PC-3 (cell line): ENCODE measurements around the gene KATNBL1. TPM values are rescaled to one million over a fixed set of nuclear protein-coding genes. Genes with fewer than 3 reads are reported as not detected.

ENCODE experiments used
- ATAC-seq: fragments of 200-7000 bp; cut with Tn5 transposase; 2 replicates; pipeline ENCODE4 v1.9.1; 2020; ENCODE audit warnings: mild to moderate bottlenecking, moderate library complexity
- BruUV-seq: library from RNA; stranded (reverse); fragments of 400-500 nt; replicated peaks from 2 replicates; lab custom pipeline; 2021; lab: Mats Ljungman, UMichigan
- CTCF ChIA-PET: fragments of 300-600 bp; sonication (Branson Sonifier 250); formaldehyde crosslinking; loops from one replicate; lab custom pipeline; 2022; ENCODE audit warnings: antibody characterized with exemption; lab: Charles Lee
- POLR2A ChIA-PET: fragments of 300-600 bp; sonication (Branson Sonifier 250); formaldehyde crosslinking; loops from one replicate; lab custom pipeline; 2022; ENCODE audit warnings: antibody characterized with exemption; ENCODE audit not compliant: unreplicated experiment; lab: Charles Lee
- DNase-seq: peaks from one replicate; pipeline ENCODE4 v3.0.0-alpha.2; 2015
- H2AFZ ChIP-seq: fragments of 300-600 bp; sonication (generic); 2 replicates; pipeline ENCODE4 v1.6.0; 2016; ENCODE audit warnings: antibody characterized with exemption, low read length
- H3F3A ChIP-seq: fragments of 300-600 bp; sonication (generic); one replicate; pipeline ENCODE4 v1.6.0; 2017; ENCODE audit warnings: antibody characterized with exemption, low read length, control low read depth, mild to moderate bottlenecking; ENCODE audit not compliant: unreplicated experiment
- H3K27ac ChIP-seq: fragments of 300-600 bp; sonication (generic); 2 replicates; pipeline ENCODE4 v1.5.1; 2016; ENCODE audit warnings: mild to moderate bottlenecking, low read length
- H3K27me3 ChIP-seq: fragments of 300-600 bp; sonication (generic); 2 replicates; pipeline ENCODE4 v1.6.1; 2016; ENCODE audit warnings: low read length, mixed read lengths
- H3K36me3 ChIP-seq: fragments of 300-600 bp; sonication (generic); 2 replicates; pipeline ENCODE4 v1.6.1; 2016; ENCODE audit warnings: low read depth, mixed run types, low read length, mixed read lengths
- H3K4me1 ChIP-seq: fragments of 300-600 bp; sonication (generic); 2 replicates; pipeline ENCODE4 v1.5.1; 2016; ENCODE audit warnings: low read length; ENCODE audit not compliant: insufficient read depth
- H3K4me2 ChIP-seq: fragments of 300-600 bp; sonication (generic); 2 replicates; pipeline ENCODE4 v1.6.0; 2016; ENCODE audit warnings: low read length
- H3K4me3 ChIP-seq: fragments of 300-600 bp; sonication (generic); 2 replicates; pipeline ENCODE4 v1.5.1; 2016; ENCODE audit warnings: mild to moderate bottlenecking, low read length, mixed read lengths
- H3K79me2 ChIP-seq: fragments of 300-600 bp; sonication (generic); 2 replicates; pipeline ENCODE4 v1.6.1; 2017; ENCODE audit warnings: low read length, mixed read lengths
- H3K9ac ChIP-seq: fragments of 300-600 bp; sonication (generic); 2 replicates; pipeline ENCODE4 v1.6.0; 2016; ENCODE audit warnings: mild to moderate bottlenecking, low read length
- H3K9me2 ChIP-seq: fragments of 300-600 bp; sonication (generic); replicated peaks from 2 replicates; pipeline ENCODE4 v1.6.1; 2016; ENCODE audit warnings: mixed run types, low read length, mixed read lengths
- H3K9me3 ChIP-seq: fragments of 300-600 bp; sonication (generic); 2 replicates; pipeline ENCODE4 v1.6.1; 2016; ENCODE audit warnings: low read length, mixed read lengths
- H4K20me1 ChIP-seq: fragments of 300-600 bp; sonication (generic); 2 replicates; pipeline ENCODE4 v1.6.1; 2016; ENCODE audit warnings: low read length, mixed read lengths
- EZH2 ChIP-seq: fragments of 300-600 bp; sonication (generic); IDR thresholded peaks from one replicate; pipeline ENCODE4 v1.6.1; 2017; ENCODE audit warnings: antibody characterized with exemption, mild to moderate bottlenecking, low read length; ENCODE audit not compliant: unreplicated experiment
- EZH2phosphoT487 ChIP-seq: fragments of 300-600 bp; sonication (generic); IDR thresholded peaks from 2 replicates; pipeline ENCODE4 v1.6.1; 2018; ENCODE audit warnings: mild to moderate bottlenecking, antibody characterized with exemption, low read length, borderline replicate concordance
- intact Hi-C: fragments of 100-400 bp; cut with micrococcal nuclease; formaldehyde crosslinking; loops from 2 replicates; pipeline ENCODE4 v1.9.0; 2023
- total RNA-seq: library from RNA; depleted of rRNA; stranded (reverse); fragments of >200 nt; gene quantifications from 2 replicates; pipeline ENCODE4 v1.2.3, GENCODE V29; 2014
- TF ChIP-seq, protein P1 (sequence below): fragments of 300-600 bp; sonication (generic); conservative IDR thresholded peaks from 2 replicates; pipeline ENCODE4 v1.5.1; 2017; ENCODE audit warnings: antibody characterized with exemption, low read depth, mild to moderate bottlenecking, low read length

KATNBL1 gene
- total RNA-seq, 1 experiment from 2014 or later = 57.6 TPM

DNA sequence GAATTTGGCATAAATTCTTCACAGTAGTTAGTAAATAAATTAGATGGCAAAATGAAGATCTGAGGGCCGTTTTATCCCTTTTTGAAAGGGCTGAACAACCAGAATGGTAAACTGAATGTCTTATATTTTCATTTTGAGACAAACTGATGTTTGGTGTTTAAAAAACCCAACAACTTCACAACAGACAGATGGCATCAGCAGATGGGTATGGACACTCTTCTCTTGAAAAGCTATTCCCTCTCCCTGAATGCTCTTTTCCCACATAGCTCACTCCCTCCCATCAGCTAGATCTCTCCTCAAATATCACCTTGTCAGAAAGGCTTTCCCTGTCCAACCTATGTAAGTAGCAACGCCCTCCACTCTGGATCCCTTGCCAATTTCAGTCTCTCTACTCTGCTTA is 48.3 kb upstream of the KATNBL1 start:
- H3K9ac ChIP-seq = no peak overlapping the region
- H3K4me1 ChIP-seq = no peaks in the 10 kb centered on the region
- intact Hi-C loops = no loop called here
- H3K79me2 ChIP-seq = no peaks in the 10 kb centered on the region
- TF ChIP-seq, protein P1, sequence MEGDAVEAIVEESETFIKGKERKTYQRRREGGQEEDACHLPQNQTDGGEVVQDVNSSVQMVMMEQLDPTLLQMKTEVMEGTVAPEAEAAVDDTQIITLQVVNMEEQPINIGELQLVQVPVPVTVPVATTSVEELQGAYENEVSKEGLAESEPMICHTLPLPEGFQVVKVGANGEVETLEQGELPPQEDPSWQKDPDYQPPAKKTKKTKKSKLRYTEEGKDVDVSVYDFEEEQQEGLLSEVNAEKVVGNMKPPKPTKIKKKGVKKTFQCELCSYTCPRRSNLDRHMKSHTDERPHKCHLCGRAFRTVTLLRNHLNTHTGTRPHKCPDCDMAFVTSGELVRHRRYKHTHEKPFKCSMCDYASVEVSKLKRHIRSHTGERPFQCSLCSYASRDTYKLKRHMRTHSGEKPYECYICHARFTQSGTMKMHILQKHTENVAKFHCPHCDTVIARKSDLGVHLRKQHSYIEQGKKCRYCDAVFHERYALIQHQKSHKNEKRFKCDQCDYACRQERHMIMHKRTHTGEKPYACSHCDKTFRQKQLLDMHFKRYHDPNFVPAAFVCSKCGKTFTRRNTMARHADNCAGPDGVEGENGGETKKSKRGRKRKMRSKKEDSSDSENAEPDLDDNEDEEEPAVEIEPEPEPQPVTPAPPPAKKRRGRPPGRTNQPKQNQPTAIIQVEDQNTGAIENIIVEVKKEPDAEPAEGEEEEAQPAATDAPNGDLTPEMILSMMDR = no peak
- no peak for TF ChIP-seq EZH2phosphoT487
- no peak for TF ChIP-seq EZH2
- H3K4me2 ChIP-seq = no peak overlapping the region
- H3K36me3 ChIP-seq = peaks cover 6% of the 10 kb centered on the region
- POLR2A ChIA-PET = interaction anchor here (0.5 kb wide), 1 partner anchor 73 kb away, joined by 6 read pairs; no protein-coding TSS in a partner anchor
- DNase-seq (no peak), ATAC-seq (no peak)
- H2AFZ ChIP-seq = no peak overlapping the region
- H3K9me2 ChIP-seq = no peaks in the 10 kb centered on the region
- no peaks in the 10 kb centered on the region for H4K20me1 ChIP-seq
- no TSS peak for BruUV-seq
- H3K9me3 ChIP-seq = no peaks in the 10 kb centered on the region
- CTCF ChIA-PET = no interaction called here
- no peaks in the 10 kb centered on the region for H3K27me3 ChIP-seq
- H3F3A ChIP-seq = no peaks in the 10 kb centered on the region
- H3K27ac ChIP-seq = no peak overlapping the region
- no peak overlapping the region for H3K4me3 ChIP-seq

DNA sequence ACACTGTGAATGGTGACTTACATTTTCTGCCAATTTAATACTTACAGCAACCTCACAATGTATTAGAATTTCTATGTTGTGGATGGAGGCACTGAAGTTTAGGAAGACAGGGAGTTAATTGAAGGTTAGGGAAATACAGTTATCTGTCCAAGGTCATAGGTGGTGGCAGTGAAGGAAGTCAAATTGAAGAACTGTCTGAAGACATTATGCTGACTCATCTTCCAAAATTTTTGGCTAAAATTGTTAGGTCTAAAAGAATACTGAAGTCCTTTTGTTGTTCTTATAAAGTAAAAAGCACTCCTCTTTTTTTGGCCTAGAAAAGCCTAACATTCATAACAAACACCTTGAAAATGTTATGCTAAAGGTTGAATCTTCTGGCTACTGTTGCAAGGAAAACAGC is 42.6 kb upstream of the KATNBL1 start:
- Histone ChIP-seq H3K79me2 (no peaks in the 10 kb centered on the region), H2AFZ (no peak overlapping the region), H3K9ac (no peak overlapping the region), H3K9me2 (no peaks in the 10 kb centered on the region), H3K27ac (no peak overlapping the region), H3F3A (no peaks in the 10 kb centered on the region), H3K4me2 (no peak overlapping the region), H3K9me3 (no peaks in the 10 kb centered on the region), H3K4me1 (no peaks in the 10 kb centered on the region), H3K36me3 (peaks cover 20% of the 10 kb centered on the region), H3K27me3 (no peaks in the 10 kb centered on the region), H4K20me1 (no peaks in the 10 kb centered on the region), H3K4me3 (no peak overlapping the region)
- ChIA-PET CTCF (no interaction called here), POLR2A (no interaction called here)
- intact Hi-C loops = no loop called here
- TF ChIP-seq, protein P1 = no peak
- no peak for TF ChIP-seq EZH2
- TF ChIP-seq EZH2phosphoT487 = no peak
- BruUV-seq = no TSS peak
- ATAC-seq = no peak
- no peak for DNase-seq

DNA sequence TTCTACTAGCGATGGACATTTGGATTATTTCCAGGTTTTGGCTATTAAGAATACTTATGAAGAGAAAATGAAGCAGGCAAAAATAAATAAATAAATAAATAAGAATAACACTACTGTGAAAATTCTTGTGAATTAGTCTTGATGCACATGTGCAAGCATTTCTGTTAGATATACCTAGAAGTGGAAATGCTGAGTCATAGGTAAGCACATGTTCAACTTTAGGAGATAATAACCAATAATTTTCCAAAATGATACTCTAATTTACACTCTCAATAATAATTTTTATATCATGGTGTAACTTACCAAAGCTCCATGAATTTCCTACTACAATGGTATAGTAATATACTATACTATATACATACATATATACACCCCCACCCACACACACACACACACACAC is 38.3 kb upstream of the KATNBL1 start:
- ChIA-PET POLR2A (no interaction called here), CTCF (interaction anchor here (0.6 kb wide), 1 partner anchor 71 kb away, joined by 3 read pairs; no protein-coding TSS in a partner anchor)
- H3K4me2 ChIP-seq = no peak overlapping the region
- H3K4me1 ChIP-seq = no peaks in the 10 kb centered on the region
- H3K79me2 ChIP-seq = no peaks in the 10 kb centered on the region
- DNase-seq = no peak
- H3K27ac ChIP-seq = no peak overlapping the region
- no peak overlapping the region for H2AFZ ChIP-seq
- TF ChIP-seq EZH2phosphoT487 (no peak), EZH2 (no peak)
- TF ChIP-seq, protein P1 = no peak
- no peak for ATAC-seq
- intact Hi-C loops = no loop called here
- no TSS peak for BruUV-seq
- H3K4me3 ChIP-seq = no peak overlapping the region
- H3K9ac ChIP-seq = no peak overlapping the region
- no peaks in the 10 kb centered on the region for H3F3A ChIP-seq
- peaks cover 19% of the 10 kb centered on the region for H3K36me3 ChIP-seq
- H3K27me3 ChIP-seq = no peaks in the 10 kb centered on the region
- no peaks in the 10 kb centered on the region for H4K20me1 ChIP-seq
- H3K9me2 ChIP-seq = no peaks in the 10 kb centered on the region
- H3K9me3 ChIP-seq = no peaks in the 10 kb centered on the region
